ENCODE measurements around the gene SLC12A4.

The SLC12A4 gene

DNA sequence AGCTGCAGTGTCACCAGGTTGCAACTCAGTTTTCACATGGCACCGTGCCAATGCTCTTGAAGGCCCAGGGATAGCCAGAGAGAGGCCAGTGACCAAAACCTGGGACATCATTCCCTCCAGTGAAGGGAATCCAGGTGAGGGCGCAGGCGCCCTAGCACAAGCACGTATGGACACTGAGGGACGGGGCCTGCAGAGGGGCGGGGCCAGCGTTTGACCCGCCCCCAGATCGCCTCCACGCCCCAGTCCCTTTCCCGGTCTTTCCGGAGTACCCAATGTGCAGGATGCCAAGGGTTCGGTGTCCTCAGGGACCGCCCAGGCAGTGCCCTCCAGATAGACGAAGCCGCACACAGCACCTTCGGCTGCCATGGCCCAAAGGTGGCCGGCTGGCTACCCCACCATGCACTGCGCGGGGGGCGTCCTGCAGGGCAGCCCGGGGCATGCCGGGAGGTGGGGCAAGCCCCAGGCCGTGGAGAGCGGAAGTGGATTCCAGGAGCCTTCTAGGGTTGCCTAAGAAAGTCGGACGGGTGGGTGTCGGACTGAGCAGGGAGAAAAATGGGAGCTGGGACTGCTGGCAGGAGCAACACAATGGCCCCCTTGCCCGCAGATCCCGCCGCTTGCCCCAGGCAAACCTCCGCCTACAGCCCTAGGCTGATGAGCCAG, 4.6 kb downstream of the SLC12A4 start:
- in situ Hi-C loops (cut with MboI; ENCODE audit: low sequenced_read_pairs) = no loop called here

GRCh38 chr16:67963292-67963661, 5.2 kb downstream of the SLC12A4 start:
- in situ Hi-C loops (cut with MboI; ENCODE audit: low sequenced_read_pairs) = no loop called here

DNA sequence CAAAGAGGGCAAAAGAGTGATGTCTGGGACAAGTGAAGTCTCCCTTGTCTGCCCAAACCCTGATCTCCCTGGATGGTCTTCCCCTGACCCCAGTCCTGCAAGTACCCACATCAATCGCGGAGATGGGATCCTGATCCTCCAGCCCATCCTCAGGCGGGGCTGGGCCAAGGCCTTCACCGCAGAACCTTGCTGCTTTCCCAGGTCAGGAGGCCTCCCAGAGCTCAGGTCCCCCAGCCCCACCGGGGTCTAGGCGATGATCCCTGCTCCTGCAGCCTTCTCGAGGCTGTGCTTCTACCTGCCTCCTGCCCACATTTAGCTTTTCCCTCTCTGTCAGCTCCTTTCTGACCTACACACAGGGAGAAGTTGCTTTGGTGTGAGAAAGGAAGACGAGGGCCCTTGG, 6.3 kb downstream of the SLC12A4 start:
- in situ Hi-C loops (cut with MboI; ENCODE audit: low sequenced_read_pairs) = no loop called here

GRCh38 chr16:67961551-67961957, 6.9 kb downstream of the SLC12A4 start:
- in situ Hi-C loops (cut with MboI; ENCODE audit: low sequenced_read_pairs) = no loop called here

DNA sequence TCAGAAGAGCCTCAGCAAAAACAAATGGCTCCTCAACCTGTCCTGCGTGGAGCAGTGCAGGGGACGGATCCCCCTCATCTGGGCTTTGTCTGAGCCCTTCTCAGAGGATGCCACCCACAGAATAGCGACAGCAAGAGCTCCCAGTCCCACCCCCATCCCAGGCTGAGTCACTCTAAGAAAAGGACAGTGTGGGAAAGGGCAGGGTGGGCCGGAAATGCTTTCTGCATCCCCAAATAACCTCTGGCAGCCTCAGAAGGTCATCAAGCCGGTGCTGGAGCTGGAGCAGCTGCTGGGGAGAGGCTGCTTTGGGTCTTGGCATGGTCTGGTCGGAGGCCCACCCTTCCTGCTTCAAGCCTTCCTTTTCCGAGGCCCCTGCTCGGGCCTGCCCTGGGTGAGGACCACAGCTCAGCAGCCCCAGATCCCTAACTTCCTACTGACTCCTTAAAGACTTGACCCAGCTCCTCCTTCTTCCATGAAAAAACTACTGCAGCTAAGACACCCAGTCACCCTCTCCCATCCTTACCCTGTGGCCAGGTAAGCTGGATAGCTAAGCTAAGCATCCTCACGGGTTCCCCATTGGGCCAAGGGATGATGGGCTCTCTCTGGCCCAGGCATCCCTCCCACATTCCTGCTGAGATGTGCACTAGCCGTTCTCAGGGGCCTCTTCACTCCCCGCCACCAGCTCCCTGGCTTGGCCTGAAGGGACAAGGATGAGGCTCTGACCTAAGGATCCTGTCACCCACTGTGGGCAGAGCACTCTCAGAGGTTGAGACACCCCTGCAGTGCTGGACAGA, 8.7 kb downstream of the SLC12A4 start:
- in situ Hi-C loops (cut with MboI; ENCODE audit: low sequenced_read_pairs) = no loop called here

DNA sequence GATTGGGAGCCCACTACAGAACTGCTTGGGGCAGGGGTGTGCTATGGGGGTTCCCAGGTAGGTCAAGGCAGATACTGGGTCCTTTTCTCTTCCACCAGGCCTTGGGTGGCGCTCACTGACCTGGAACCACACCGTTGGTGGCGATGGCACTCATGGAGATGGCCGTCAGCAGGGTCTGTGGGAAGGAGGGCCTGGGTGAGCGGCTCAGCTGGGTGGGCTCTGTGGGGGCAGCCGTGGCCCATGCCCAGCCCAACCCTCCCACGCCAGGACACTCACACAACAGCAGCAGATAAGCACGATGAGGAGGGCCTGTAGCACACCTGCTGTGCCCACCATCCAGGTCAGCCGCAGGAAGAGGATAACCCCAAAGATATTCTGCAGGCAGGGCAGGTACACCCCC, 10.8 kb downstream of the SLC12A4 start:
- in situ Hi-C loops (cut with MboI; ENCODE audit: low sequenced_read_pairs) = no loop called here

DNA sequence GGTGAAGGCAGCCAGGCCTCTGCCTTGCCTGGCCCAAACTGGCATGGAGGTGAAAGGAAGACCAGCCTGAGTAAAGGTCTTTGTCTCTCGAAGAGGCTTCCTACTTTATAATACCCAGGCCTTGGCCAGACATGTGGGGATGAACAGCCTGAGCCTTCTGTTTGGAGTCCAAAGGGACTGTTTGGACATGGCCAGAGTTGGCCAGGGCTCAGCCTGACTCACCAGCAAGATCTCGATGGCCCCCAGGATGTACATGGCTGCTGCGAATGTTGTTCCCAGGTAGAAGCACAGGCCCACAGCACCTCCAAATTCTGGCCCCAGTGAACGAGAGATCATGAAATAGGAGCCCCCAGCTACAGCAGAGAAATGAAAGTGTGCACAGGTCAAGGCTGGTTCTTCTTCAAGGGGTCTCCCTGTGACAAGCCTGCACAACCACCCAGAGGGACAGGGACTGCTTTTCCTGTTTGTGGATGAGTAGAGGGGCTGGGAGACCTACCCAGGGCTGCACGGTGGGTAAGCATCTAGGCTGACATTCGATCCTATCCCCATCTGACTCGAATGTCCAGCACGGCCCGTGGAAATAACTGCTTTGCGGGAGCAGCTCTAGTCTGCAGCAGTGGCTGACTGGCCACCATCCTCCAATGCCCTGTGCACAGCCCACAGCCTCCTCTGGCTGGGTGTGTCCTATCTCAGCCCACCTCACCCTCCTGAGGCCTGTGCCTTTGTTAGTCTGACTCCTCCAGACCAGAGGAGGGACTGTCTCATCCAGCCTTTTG, 13.8 kb downstream of the SLC12A4 start:
- in situ Hi-C loops (cut with MboI; ENCODE audit: low sequenced_read_pairs) = no loop called here

GRCh38 chr16:67953641-67954375, 14.6 kb downstream of the SLC12A4 start:
- in situ Hi-C loops (cut with MboI; ENCODE audit: low sequenced_read_pairs) = no loop called here

- in situ Hi-C loops (cut with MboI; ENCODE audit: low sequenced_read_pairs) = no loop called here
These were observed 17.0 kb downstream of the SLC12A4 start for GRCh38 chr16:67951485-67951884.

DNA sequence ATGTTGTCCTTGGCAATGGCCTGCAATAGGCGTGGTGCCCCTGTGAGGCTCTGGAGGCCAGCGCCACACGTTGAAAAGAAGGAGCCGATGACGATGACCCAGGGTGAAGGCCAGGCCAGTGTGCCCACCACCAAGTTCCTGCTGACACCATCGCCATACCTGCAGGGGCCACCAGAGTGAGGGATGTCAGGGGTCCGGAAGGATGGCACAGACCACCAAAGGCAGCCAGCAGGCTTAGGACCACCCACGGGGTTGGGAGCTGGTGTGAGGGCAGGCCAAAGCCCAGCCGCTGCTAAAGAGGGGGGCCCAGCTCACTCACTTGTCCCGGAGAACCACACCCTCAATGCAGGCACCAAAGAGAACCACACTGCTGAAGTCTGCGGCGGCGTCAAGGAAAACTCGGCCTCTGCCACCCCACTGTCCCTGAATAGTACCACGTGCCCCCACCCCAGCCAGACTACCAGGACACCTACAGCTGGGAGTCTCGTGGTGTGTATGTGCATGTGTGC, 18.0 kb downstream of the SLC12A4 start:
- in situ Hi-C loops (cut with MboI; ENCODE audit: low sequenced_read_pairs) = no loop called here

GRCh38 chr16:67949645-67950044, 18.8 kb downstream of the SLC12A4 start:
- in situ Hi-C loops (cut with MboI; ENCODE audit: low sequenced_read_pairs) = no loop called here

- in situ Hi-C loops (cut with MboI; ENCODE audit: low sequenced_read_pairs) = no loop called here
These were observed 20.4 kb downstream of the SLC12A4 start for GRCh38 chr16:67948015-67948414.

- in situ Hi-C loops (cut with MboI; ENCODE audit: low sequenced_read_pairs) = no loop called here
These were observed 21.4 kb downstream of the SLC12A4 start for GRCh38 chr16:67946966-67947558.

- in situ Hi-C loops (cut with MboI; ENCODE audit: low sequenced_read_pairs) = no loop called here
These were observed 22.3 kb downstream of the SLC12A4 start for GRCh38 chr16:67946128-67946569.

DNA sequence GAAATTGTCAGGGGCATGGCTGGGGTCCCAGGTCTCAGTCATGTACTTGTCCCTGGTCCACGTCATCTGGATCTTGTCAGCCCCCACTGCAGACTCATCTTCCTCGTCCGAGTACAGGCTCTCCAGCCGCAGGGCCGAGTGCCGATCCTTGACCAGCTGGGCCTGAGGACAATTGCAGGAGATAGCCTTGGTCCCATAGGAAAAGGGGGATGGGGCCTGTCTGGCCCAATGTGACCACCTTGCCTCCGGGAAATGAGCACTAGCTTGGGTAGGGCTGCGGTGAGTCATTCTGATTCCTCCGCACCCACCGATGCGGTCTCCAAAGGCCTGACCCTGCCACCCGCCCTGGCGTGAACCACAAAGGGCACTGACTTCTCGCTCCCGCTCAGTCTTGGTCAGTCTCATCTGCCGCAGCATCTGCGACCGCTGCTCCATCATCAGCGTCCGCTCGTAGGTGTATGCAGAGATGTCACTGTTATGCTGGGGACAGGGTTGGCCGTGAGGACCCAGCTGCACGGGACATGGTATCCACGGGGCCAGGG, 23.0 kb downstream of the SLC12A4 start:
- in situ Hi-C loops (cut with MboI; ENCODE audit: low sequenced_read_pairs) = no loop called here

DNA sequence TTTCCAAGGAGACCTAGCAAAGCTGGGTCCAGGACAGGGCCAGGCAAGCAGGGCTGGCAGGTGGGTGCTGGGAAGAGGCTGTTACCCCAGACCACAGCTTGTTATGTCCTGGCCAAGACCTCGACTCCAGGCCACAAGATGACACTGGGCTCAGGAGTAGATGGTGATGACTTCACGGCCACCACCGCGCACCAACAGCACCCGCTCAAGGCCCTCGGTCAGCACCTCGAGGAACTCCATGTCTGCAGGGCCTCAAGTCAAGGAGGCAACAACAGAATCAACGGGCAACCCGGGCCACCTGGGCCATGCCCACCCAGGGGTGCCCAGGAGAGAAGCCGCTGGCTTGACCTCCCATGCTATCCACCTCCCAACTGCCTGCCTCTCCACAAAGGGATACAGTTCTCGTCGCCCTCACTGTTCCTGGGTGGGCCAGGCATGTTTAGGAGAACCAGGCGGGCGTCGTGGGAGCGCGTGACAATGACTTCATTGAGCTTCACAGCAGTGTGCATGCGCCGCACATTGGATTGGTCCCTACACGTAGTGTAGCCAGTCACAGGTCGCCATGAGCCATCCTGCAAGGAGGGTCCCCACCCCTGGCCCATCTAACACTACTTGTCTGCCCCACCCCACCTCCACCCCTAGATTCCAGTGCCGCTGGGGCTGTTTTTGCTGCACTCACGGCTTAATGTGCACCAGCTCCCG, 23.6 kb downstream of the SLC12A4 start:
- in situ Hi-C loops (cut with MboI; ENCODE audit: low sequenced_read_pairs) = no loop called here

DNA sequence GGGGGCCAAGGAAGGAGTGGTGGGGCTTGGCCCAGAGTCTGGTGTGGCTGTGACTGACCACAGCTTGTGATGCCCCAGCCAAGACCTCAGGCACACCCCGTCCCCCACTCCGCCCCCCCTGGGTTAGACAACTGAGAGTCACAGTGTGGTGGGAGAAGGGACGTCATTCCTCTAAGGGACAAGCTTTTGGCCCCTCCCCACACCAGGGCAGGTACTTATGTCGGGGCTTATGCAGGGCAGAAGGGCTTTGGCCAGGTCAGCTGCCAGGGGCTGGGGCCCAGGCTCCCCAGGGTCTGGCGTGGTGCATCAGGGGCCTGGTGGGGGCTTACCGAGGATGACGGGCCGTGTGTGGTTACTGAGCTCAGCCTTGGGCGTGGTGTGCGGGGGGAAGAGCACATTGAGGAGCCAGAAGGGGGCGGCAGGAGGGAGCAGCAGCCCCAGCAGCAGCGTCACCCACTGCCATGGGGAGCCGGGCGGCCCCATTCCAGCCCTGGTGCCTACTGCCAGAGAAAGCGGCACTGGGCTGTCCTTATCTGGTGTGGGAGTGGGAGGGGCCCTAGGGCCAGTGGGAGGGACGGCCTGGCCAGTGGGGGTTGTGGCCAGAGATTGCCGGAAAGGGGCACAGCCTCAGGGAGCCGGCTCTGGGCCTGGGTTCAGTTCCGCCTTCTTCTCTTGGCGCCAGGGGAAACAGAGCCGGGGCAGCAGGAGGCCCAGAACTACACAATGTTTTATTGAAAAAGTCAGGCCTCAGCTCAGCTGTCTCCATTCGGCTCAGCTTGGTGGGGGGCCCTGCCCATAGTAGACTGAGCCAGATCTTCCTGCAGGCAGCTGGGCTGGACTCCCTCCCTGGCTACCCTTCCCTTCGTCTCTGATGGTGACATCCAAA, 24.6 kb downstream of the SLC12A4 start, which contains the start of gene LCAT:
TSS of gene LCAT (minus strand) at position 502 of the 886 bp plus-strand sequence. CDS start at position 483, 19 bp downstream.
- in situ Hi-C loops (cut with MboI; ENCODE audit: low sequenced_read_pairs) = no loop called here

- in situ Hi-C loops (cut with MboI; ENCODE audit: low sequenced_read_pairs) = no loop called here
These were observed 25.2 kb downstream of the SLC12A4 start for GRCh38 chr16:67943256-67943618.
